SH-SY5Y (cell line): ENCODE data around the gene EIF4G3.

Experiments
- GATA2 ChIP-seq: IDR thresholded peaks from 2 replicates; pipeline ENCODE4 v1.6.1; 2011; ENCODE audit warnings: mild to moderate bottlenecking, low read depth, low read length
- GATA3 ChIP-seq: IDR thresholded peaks from 2 replicates; pipeline ENCODE4 v1.6.1; 2011; ENCODE audit warnings: low read depth, mild to moderate bottlenecking, low read length, moderate library complexity

GRCh38 chr1:21064057-21064456 lies 112.6 kb downstream of the EIF4G3 start:
- TF ChIP-seq GATA2, result peak; percentile 94
- peak; percentile 86 for TF ChIP-seq GATA3
